ENCODE results near the gene PRPF6. TPM values are rescaled to one million over a fixed set of nuclear protein-coding genes. Genes with fewer than 3 reads are reported as not detected.

Gene PRPF6
- total and polyA plus RNA-seq, 2 of the 13 experiments (the other 11 are each of a cell fraction or from before 2014, with no cell fraction given): 63.7 to 101 TPM

DNA sequence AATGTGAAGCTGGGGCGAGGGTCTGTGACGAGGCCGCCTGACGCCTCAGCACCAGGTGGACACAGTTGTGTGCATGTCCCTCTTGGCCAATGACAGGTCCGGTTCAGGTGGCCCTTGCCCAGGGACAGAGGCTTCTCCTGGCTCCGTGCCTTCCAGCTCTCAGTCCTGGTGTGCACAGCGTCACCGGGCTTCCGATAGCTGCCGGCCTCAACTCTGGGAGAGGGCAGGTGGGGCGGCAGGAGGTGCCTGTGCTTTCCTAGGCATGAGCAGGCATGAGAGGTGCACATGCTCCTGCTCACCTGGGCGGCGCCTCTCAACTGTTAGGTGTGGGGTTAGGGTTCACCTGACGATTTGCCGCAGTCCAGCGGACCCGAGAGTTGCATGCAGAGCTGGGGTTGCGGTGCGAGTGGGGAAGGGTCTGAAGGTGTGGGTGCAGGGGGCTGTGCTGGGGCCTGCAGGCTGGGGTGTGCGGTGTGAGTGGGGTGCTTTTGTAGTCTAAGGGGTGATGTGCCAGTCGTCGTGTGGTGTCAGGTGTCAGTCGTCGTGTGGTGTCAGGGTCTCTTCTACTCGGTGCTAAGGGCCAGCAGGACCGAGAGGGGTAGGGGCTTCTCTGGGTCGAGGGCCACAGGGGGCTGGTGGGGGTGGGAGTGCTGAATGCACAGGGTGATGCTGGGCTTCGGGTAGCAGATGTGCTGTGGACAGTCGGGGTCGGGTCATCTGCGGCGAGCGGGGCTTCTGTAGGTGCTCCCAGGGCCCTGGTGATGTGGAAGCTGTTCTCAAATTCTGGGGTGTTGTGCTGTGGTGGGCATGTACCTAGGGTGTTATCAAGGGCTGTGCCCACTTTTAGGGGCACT lies 72.3 kb downstream of the PRPF6 start (continued):
- TF ChIP-seq, protein P1, sequence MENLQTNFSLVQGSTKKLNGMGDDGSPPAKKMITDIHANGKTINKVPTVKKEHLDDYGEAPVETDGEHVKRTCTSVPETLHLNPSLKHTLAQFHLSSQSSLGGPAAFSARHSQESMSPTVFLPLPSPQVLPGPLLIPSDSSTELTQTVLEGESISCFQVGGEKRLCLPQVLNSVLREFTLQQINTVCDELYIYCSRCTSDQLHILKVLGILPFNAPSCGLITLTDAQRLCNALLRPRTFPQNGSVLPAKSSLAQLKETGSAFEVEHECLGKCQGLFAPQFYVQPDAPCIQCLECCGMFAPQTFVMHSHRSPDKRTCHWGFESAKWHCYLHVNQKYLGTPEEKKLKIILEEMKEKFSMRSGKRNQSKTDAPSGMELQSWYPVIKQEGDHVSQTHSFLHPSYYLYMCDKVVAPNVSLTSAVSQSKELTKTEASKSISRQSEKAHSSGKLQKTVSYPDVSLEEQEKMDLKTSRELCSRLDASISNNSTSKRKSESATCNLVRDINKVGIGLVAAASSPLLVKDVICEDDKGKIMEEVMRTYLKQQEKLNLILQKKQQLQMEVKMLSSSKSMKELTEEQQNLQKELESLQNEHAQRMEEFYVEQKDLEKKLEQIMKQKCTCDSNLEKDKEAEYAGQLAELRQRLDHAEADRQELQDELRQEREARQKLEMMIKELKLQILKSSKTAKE (CRISPR knock-in tag; IDR thresholded peaks at IDR 0.05; ENCODE audit: borderline replicate concordance): peak; percentile 67; the same call in 1 of the 2 replicates
- TF ChIP-seq CAMTA2 (CRISPR knock-in tag; IDR thresholded peaks at IDR 0.05; ENCODE audit: borderline replicate concordance): no peak
- TF ChIP-seq NAIF1 (CRISPR knock-in tag; IDR thresholded peaks at IDR 0.05; ENCODE audit: borderline replicate concordance): no peak
- TF ChIP-seq ZNF230 (CRISPR knock-in tag; IDR thresholded peaks at IDR 0.05): no peak
- TF ChIP-seq, protein P2, sequence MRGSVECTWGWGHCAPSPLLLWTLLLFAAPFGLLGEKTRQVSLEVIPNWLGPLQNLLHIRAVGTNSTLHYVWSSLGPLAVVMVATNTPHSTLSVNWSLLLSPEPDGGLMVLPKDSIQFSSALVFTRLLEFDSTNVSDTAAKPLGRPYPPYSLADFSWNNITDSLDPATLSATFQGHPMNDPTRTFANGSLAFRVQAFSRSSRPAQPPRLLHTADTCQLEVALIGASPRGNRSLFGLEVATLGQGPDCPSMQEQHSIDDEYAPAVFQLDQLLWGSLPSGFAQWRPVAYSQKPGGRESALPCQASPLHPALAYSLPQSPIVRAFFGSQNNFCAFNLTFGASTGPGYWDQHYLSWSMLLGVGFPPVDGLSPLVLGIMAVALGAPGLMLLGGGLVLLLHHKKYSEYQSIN (CRISPR knock-in tag; IDR thresholded peaks at IDR 0.05; ENCODE audit: borderline replicate concordance): no peak
- TF ChIP-seq, protein P3, sequence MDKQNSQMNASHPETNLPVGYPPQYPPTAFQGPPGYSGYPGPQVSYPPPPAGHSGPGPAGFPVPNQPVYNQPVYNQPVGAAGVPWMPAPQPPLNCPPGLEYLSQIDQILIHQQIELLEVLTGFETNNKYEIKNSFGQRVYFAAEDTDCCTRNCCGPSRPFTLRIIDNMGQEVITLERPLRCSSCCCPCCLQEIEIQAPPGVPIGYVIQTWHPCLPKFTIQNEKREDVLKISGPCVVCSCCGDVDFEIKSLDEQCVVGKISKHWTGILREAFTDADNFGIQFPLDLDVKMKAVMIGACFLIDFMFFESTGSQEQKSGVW (CRISPR knock-in tag; IDR thresholded peaks at IDR 0.05; ENCODE audit: borderline replicate concordance): no peak
- no peak for TF ChIP-seq THYN1 (CRISPR knock-in tag; IDR thresholded peaks at IDR 0.05; ENCODE audit: borderline replicate concordance, low read depth)
- TF ChIP-seq ETV5 (CRISPR knock-in tag; IDR thresholded peaks at IDR 0.05; ENCODE audit: borderline replicate concordance): peak; percentile 76; the same call in 1 of the 2 replicates
- TF ChIP-seq, protein P4, sequence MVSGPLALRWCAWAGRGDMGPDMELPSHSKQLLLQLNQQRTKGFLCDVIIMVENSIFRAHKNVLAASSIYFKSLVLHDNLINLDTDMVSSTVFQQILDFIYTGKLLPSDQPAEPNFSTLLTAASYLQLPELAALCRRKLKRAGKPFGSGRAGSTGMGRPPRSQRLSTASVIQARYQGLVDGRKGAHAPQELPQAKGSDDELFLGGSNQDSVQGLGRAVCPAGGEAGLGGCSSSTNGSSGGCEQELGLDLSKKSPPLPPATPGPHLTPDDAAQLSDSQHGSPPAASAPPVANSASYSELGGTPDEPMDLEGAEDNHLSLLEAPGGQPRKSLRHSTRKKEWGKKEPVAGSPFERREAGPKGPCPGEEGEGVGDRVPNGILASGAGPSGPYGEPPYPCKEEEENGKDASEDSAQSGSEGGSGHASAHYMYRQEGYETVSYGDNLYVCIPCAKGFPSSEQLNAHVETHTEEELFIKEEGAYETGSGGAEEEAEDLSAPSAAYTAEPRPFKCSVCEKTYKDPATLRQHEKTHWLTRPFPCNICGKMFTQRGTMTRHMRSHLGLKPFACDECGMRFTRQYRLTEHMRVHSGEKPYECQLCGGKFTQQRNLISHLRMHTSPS (CRISPR knock-in tag; IDR thresholded peaks at IDR 0.05; ENCODE audit: low read depth): peak; percentile 89
- TF ChIP-seq, protein P5, sequence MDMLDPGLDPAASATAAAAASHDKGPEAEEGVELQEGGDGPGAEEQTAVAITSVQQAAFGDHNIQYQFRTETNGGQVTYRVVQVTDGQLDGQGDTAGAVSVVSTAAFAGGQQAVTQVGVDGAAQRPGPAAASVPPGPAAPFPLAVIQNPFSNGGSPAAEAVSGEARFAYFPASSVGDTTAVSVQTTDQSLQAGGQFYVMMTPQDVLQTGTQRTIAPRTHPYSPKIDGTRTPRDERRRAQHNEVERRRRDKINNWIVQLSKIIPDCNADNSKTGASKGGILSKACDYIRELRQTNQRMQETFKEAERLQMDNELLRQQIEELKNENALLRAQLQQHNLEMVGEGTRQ (IDR thresholded peaks at IDR 0.05; ENCODE audit: low read depth, low read length): no peak
- TF ChIP-seq, protein P5 (CRISPR knock-in tag; IDR thresholded peaks at IDR 0.05; ENCODE audit: borderline replicate concordance): no peak
- TF ChIP-seq, protein P6, sequence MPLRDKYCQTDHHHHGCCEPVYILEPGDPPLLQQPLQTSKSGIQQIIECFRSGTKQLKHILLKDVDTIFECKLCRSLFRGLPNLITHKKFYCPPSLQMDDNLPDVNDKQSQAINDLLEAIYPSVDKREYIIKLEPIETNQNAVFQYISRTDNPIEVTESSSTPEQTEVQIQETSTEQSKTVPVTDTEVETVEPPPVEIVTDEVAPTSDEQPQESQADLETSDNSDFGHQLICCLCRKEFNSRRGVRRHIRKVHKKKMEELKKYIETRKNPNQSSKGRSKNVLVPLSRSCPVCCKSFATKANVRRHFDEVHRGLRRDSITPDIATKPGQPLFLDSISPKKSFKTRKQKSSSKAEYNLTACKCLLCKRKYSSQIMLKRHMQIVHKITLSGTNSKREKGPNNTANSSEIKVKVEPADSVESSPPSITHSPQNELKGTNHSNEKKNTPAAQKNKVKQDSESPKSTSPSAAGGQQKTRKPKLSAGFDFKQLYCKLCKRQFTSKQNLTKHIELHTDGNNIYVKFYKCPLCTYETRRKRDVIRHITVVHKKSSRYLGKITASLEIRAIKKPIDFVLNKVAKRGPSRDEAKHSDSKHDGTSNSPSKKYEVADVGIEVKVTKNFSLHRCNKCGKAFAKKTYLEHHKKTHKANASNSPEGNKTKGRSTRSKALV (CRISPR knock-in tag; IDR thresholded peaks at IDR 0.05): no peak
- TF ChIP-seq ZNF264 (CRISPR knock-in tag; IDR thresholded peaks at IDR 0.05): no peak; the same call in 1 of the 2 replicates
- TF ChIP-seq, protein P7, sequence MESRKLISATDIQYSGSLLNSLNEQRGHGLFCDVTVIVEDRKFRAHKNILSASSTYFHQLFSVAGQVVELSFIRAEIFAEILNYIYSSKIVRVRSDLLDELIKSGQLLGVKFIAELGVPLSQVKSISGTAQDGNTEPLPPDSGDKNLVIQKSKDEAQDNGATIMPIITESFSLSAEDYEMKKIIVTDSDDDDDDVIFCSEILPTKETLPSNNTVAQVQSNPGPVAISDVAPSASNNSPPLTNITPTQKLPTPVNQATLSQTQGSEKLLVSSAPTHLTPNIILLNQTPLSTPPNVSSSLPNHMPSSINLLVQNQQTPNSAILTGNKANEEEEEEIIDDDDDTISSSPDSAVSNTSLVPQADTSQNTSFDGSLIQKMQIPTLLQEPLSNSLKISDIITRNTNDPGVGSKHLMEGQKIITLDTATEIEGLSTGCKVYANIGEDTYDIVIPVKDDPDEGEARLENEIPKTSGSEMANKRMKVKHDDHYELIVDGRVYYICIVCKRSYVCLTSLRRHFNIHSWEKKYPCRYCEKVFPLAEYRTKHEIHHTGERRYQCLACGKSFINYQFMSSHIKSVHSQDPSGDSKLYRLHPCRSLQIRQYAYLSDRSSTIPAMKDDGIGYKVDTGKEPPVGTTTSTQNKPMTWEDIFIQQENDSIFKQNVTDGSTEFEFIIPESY (CRISPR knock-in tag; IDR thresholded peaks at IDR 0.05): no peak

All from HepG2 (cell line).